ENCODE data around the gene CDH6.

CDH6 gene

GRCh38 chr5:31377274-31377946, 183.9 kb downstream of the CDH6 start:
- TF ChIP-seq ZFX (IDR thresholded peaks at IDR 0.05) (no peak), CTCF (conservative IDR thresholded peaks at IDR 0.05) (no peak)
- H3K27ac ChIP-seq, result no peak overlapping the region

GRCh38 chr5:31378136-31378535, 184.7 kb downstream of the CDH6 start:
- no peak for TF ChIP-seq CTCF (conservative IDR thresholded peaks at IDR 0.05)
- H3K27ac ChIP-seq, result no peak overlapping the region

Data from C4-2B (cell line).